ENCODE results near the gene SPOP.

The SPOP gene

DNA sequence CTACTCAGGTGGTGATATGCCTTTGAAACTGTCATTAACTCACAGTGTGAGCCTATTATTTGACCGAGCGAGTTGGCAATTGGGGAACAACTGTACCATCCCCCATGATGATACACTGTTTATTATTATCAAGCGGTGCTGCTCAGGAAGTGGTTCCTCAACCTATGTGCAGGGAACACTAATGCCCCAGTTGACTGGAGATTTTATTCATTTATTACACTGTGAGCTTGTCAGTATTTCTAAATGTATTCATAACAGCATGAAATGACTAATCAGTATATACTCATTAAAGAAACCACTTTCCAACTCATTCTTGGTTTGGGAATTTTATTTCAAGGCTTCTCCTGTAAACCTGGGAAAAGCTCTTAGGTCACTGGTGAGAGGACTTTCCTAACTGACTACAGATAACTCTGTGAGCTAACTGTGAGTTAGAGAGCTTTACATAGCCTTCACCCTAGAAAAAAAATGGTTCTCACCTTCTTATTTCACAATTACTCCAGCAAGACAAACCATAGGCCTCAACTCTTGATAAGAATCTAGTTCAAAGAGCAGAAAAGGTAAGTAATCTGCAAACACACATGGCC, 59.8 kb downstream of the SPOP start:
- DNase-seq (ENCODE audit: low spot score): no peak

DNA sequence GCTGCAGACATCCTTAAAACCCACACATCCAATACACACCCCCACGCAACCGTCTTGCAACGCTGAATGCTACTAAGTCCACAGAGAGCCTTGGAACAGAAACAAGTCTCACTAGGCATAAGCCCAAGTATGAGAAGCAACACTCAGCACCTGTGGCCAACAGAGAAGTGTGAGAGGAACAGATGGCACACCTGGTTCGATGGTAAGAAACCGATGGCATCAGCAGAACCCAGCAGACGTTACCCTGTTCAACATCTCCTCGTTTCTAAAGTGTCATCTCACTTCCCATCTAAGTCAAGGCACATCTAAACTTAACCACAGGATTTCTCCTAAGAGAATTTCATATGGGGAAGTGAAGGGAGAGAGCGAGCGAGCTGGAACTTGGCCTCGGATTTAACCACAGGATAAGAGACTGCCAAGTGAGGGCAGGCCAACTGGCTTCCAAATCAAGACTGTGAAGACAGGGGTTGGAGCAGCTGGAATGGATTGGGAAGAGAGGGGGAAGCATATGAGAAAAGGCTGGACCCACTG, 61.2 kb downstream of the SPOP start:
- no peak for DNase-seq (ENCODE audit: low spot score)

DNA sequence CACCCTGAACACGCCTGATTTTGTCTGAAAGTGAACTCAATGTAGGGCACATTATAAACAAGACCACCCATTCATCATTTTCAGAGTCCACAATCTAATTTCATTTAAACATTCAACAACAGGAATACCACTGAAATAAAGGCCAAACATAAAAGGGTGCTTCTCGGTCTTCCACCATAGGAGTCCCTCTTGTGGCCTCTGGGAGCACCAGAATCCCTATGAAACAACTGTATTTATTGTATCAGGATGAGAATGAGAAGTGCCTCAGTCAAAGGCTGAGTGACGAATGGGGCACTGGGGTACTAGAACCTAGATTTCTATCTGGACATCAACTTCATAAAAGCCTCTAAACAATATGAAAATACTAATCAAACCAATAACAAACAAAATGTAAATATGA, 61.8 kb downstream of the SPOP start:
- no peak for DNase-seq (ENCODE audit: low spot score)

DNA sequence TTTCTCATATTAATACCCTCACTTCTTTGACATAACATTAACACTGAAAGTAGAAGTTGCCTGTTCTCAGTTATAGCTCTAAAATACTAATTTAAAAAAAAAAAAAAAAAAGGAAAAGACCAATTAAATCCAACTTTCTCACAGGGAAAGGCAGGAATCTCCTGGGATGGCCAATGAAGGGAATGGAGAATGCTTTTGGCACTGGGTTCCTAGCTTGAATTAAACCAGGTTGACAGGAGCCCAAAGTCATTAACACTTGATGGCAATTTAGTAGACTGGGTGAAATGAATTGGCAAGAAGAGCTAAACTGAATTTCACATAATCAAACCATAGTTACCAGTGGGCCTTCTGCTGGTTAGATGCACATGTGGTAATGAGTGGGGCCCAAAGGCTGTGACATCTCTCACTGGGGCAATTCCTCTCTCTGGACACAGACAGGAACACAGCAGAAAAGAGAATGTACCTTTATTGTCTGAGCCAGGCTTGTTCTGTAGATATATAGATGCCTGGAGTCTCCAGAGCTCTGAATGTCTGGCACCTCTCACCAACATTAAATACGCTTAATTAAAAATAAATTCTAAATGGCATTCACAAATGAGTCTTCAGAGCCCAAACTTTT, 64.6 kb downstream of the SPOP start:
- DNase-seq (ENCODE audit: low spot score): no peak

DNA sequence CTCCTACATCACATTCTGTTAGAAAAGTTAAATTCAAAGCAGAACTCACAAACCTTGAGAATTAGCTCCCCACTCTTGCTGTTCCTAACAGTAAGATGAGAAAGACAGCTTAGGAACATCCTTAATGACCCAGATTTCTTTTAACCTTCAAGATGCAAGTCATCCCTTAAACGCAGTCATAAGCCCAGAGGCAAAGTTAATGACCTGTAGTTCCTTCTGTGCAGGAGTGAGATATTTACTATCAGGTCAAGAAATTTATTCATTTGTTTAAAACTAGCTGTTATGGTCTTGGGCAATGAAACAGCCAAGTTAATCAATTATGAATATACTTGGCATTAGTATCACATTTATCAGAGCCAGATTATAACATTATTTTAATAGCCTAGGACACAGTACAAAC, 65.2 kb downstream of the SPOP start:
- DNase-seq (ENCODE audit: low spot score): no peak

DNA sequence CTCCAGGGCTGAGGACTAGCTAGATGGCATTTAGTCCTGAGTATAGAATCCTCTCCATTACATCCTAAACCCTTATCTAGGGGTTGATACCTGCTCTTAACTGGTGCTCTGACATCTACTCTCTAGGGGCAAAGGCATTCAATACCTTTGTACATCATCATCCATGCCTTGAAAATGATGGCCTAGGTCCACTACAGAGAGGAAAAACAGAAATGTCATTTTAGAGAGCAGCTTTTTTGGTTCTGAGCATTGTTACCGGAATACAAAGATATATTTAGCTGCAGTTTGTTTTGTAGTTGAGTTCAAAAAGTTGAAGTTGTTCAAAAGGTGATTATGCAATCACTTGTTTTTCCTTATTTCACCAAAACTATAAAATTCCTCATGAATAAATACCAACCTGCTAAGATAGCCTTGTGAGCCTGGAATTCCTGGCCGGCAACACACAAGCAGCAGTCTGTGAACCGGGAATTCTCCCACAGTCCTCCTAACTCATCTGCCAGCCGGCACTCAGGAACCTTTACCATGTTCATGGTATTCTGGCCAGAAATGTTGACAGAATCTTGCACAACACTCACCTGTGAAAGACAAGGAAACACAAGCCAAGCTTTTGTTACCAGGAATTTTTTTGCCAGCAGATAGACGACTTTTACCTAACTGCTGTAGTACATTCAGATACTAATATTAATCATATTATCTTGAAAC, 66.9 kb downstream of the SPOP start:
- no peak for DNase-seq (ENCODE audit: low spot score)

DNA sequence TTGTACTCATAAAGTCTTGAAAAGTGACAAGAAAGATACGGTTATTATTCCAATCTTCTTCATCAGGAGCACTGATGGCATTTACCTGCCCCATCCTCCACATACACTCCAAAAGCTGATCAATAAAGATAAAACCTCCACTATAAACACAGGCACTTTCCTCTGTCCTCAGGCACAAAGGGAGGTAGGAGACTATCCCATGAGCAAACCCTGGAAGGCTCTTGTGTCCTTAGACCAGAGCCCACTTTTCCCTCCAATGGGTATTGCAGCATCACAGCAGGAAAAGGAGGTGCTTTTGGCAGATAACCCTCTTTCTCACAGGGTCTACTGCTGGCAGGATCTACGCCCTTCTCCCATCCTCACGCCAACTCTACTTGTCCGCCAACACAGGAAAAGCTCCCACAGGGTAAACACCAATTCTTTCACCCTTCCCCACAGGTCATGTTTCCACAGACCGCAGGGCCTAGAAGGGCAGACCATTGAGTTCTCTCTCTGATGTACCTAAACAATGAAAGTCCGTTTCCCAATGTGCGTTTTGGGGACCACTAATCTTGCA, 73.5 kb downstream of the SPOP start:
- no peak for DNase-seq (ENCODE audit: low spot score)

DNA sequence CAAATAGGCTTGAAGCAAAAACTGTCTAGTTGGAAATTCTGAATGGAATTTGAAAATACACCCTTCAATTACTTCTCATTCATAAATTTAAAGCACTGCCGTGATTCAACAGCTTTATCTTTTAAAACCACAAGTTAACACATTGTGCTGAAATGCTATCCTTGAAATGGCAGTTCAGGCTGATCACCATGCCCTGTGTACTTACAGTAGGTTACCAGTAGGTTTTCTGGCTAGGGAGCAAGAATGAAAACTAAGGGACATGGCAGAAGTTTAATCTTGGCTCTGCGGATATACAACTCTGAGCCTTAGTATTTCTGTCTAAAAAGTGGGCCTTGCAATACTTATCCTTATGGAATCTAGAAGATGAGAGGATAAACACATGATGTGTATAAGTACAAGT, 74.2 kb downstream of the SPOP start:
- DNase-seq (ENCODE audit: low spot score): no peak

DNA sequence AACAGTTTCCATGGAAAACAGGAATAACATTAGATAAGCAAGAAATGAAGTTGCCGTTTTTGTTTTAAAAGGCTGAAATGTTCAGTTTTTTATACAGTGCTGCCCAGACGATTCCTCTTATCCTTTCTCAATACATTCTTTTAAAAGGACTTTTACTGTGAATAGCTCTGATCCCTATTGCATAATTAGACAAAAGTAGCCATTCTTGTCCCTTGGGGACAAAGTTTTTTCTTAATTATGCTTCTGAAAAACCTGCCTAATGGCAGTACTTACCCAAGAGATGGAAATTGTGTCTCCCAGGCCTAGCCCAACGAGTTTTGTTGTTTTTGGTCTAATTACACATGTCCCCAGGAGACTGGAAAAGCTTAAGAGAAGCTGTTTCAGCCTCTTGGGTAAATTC, 74.7 kb downstream of the SPOP start:
- DNase-seq (ENCODE audit: low spot score): no peak

DNA sequence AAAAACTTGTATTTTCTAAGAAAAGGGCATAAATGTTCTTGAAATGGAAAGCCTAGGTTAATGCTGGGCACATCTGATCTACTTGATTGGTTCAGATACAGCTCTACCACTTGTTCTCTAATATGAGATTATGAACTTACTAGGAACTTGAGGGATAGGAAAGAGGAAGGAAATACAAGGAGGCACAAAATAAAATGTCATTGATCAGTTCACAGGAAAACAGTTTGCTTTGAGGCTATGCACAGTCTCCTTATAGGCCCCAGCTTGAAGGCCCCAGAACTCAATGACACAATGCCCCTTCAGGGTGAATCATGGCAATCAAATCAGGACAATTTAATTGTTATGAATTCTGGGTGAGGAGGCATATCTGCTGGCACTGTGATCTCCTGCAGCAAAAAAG, 75.1 kb downstream of the SPOP start:
- DNase-seq (ENCODE audit: low spot score): no peak

DNA sequence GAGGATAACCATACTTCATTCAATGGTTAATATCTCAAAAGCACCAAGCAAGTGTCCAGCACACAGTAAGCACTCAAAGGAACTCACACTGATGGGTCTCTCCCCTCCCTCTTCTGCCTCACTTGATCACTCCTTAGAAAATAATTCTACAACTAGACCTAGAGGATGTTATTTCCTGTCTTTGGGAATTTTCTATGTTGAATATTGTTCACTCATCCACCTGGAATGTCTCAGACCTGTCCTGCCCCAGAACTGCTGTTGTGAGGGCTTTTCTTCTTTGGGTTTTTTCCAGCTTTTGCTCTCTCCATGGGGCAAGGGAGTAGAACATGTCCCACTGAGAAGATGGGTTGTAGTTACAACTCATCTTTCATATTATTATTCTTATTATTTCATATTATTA, 76.9 kb downstream of the SPOP start:
- DNase-seq (ENCODE audit: low spot score): no peak

DNA sequence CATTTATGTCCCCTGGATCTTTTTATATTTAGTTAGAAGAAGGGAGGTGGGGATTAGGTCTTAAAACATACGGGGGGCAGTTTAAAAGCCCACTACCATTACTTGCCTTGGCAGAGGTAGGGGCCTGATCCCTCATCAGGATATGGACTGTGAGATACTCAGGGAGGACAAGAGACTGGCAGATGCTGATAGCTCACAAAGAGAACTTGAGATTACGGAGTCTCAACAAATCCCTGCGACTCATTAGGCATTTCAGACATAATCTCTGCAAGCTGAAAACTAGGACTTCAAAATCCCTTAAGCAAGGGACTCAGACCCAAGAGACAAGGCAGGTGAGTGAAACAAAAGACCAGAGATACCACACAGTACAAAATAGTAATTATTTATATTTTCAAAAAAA, 79.0 kb downstream of the SPOP start:
- no peak for DNase-seq (ENCODE audit: low spot score)

DNA sequence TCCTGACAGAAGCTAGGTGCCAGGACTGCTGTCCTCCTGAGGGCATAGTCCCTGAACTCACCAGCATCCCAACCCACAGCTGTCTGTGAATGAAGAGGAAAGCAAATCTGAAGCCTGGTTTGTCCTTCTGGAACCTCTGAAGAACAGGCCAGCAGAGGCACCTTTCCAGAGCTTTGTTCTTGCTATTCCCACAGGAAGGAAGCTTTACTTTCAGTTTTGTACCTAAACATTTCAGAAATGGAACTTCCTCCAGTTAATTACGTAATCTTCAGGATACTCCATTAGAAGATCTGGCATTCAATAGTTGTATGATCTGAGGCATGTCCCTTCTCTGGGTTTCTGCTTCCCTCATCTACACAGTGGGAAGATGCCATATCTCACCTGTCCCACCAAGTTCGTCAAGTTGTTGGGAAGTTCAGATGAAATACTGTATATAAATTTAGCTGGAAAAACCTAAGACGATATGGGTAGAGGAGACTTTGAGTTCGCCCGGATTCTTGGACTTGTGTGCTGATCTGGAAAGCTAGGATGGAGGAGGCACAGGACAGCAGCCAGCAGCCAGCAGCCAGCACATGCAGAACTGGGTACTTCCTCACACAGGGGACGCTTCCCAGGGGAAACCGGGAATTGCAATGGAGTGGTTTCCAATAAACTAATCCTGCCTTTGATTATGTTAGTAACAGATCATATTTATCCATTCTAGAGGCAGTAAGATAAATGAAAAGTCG, 79.8 kb downstream of the SPOP start:
- DNase-seq (ENCODE audit: low spot score): no peak

DNA sequence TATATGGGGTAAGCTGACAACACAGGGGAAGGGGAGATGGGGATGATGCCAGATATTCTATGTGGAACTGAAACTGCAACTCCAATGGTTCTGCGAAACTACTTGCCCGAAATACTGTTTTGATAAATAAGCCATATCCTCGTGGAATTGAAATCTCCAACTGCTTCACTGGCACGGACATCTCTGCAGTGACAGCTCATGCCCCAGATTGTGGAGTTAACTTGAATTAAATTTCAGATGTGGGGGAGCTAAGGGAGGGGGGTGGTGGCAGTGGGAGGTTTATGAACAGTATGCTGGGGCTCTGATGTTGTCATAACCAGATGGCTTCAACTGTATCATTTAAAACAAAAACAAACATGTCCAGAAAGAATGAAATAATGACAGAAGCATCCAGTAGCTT, 80.5 kb downstream of the SPOP start:
- DNase-seq (ENCODE audit: low spot score): no peak

DNA sequence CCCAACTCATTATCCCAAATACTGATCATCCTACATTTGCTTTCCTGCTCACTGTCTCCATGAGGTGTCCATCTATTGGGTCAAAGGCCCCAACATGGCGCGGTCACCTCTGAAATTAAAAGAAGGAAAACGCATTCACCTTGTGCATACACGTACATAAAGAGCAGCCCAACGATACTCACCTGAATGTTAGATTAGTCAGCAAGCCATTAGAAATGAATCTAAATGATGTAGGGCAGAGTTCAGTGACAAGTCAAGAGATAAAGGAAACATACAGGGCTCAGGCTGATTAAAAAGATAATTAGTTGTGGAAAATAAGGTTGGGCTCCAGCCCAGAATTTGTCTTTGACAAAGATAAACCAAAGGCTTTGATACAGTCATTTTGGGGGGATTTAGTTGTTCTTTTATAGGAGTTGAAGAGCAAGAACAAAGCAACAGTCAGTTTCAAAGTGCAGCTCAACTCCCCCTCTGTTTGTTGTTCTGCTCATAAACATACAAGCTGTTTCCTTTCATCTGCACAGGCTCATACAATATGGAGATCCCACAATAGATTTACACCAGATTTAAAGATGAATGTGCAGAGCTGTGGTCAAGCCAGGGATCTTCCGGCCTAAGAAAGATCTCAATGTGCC, 81.2 kb downstream of the SPOP start:
- DNase-seq (ENCODE audit: low spot score): no peak

DNA sequence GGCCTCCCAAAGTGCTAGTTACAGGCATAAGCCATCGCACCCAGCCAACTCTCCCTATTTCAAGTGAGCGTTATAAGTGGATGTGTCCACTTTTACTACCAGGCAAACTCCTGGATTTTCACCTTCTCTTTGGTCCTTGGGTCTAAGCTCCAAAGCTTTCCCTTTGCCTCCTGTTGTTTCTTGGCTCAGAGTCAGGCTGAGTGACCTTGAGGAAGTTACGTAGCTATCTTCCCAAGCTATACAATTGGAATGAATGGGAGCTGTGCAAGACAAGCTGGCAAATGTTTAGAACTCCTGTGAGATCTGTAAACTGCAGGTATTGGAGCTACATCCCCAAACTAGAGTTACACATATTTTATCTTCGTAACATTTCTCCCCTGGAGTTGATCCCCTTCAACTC, 81.9 kb downstream of the SPOP start:
- no peak for DNase-seq (ENCODE audit: low spot score)

DNA sequence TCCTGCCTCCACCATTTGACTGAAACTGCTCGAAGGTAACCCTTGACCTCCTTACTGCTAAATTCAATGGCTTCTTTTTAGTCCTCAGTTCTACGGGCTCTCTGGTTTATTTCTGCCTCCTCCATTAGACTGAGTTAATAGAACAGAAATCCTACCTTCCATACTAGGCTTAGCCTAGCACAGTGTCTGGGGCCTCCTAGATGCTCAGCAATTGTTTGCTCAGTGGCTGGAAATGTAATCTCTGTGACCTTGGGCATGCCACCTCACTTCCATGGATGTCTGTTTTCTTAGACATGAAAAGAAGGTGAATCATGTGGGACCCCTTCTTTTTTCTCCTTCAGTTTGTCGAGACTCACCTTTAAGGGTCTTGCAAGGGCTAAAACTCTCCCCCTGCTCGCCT, 82.6 kb downstream of the SPOP start:
- DNase-seq (ENCODE audit: low spot score): no peak

DNA sequence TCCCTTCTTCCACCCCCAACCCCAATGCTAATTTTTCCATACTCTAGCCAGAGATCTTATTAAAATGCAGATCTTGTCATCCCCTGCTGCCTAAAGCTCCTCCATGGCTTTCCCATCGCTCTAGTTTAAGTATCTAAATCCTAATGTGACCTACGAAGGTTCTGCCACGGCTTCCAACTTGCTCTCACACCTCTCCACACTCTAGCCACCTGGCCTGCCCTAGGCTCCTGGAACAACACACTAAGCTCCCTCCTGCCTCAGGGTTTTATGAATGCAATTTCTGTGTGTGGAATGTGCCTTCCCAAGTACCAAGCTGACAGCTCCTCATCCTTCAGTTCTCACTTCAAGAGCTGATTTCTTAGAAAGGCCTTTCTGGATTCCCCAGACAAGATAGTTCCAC, 85.6 kb downstream of the SPOP start:
- no peak for DNase-seq (ENCODE audit: low spot score)

DNA sequence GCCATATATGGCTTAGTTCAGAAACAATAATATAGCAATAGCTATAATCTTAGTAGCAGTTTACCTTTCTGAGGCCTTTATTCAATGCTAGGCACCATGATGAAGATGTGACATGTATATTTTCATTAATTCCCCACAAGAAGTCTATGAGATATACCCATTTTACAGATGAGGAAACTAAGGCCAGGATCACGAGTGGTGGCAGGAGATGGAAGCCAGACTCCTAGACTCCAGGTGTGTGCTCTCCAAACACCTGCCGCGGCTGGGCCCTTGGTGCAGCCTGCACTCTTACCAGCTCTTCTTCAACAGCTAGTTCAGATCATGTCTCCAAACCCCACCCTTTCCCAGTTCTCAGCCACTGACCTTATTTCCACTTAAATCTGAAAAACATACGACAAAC, 87.0 kb downstream of the SPOP start:
- no peak for DNase-seq (ENCODE audit: low spot score)

DNA sequence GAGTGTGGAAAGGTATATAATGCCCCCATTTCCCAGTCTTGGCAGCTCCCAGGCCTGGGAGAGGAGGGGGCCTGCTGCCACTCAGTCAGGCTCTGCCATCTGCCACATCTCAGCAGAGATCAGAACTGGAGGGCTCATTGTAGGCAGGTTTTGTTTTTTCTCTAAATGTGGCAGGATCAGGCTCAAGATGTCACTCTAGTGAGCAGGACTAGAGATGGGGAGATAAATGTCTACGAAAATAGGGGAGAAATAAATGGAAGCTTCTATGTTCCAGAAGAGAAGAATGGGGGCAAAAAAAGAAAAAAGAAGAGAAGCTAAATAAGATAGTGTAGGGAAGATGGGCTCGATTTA, 88.3 kb downstream of the SPOP start:
- DNase-seq (ENCODE audit: low spot score): no peak

DNA sequence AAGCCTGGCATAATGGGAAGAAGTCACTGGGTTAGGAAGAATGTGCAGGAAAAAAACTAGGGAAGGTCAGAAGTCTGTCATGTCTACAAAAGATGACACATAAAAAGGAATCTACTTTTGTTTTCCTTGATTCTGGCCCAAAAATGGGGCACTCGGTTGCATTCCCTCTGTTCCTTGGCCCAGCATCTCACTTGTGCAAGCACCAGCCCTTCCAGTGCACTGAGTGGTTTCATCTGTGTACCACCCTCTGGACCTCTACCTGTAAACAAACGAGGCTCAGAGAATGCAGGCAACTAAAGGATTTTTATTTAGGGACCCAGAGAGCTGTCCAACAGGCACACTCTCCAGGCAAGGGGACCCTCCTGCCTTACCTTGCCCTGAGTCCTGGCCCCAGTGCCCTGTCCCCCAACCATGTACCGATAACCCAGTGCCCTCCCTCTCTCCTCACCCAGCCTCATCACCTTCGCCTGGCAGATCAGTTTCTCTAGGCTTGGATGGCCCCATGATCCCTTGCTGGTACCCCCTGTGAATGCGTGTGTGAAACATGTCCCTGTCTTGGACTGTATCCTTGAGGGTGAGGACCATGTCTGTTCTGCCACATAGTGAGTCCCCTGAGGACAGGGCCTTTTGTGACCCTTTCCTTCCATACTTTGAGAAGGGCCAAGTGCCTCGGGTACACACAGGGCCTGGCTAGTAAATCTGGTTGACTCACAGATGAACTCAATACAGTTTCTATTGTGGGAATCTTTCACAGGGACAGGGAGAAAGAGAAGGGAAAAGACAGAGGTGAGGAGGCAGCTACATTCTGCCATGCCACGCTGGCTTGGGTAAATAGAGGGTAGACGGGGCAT, 88.9 kb downstream of the SPOP start:
- no peak for DNase-seq (ENCODE audit: low spot score)

All from SK-N-DZ (cell line).